KG1 (cell line): ENCODE results near the gene GNAL.
"Not testable (repeated sequence)": the region's sequence is repeated elsewhere in the genome, so short reads cannot be mapped to it uniquely, and the experiment has no call there.

ENCODE experiments used
- DNase-seq: peaks from one replicate; lab custom pipeline; 2025; lab: John Stamatoyannopoulos, UW

Gene GNAL

GRCh38 chr18:11688972-11689668 is at the start of gene GNAL:
Gene GNAL (plus strand): TSS chr18:11689264. CDS start chr18:11689564, 300 bp downstream.
- peak; percentile 21 for DNase-seq

GRCh38 chr18:11647310-11647709 is 41.8 kb upstream of the GNAL start:
- not testable (repeated sequence) for DNase-seq

GRCh38 chr18:11647804-11648203 is 41.3 kb upstream of the GNAL start:
- DNase-seq: not testable (repeated sequence)

GRCh38 chr18:11649839-11650238 is 39.2 kb upstream of the GNAL start:
- no peak for DNase-seq

GRCh38 chr18:11651899-11652298 is 37.2 kb upstream of the GNAL start:
- DNase-seq: no peak

GRCh38 chr18:11653521-11653920 is 35.5 kb upstream of the GNAL start:
- DNase-seq: no peak

- DNase-seq: peak; percentile 6
These were observed 34.1 kb upstream of the GNAL start for GRCh38 chr18:11654736-11655605.

- DNase-seq: no peak
These were observed 33.5 kb upstream of the GNAL start for GRCh38 chr18:11655606-11655932.

GRCh38 chr18:11657152-11657551 is 31.9 kb upstream of the GNAL start:
- no peak for DNase-seq

- DNase-seq: no peak
These were observed 31.5 kb upstream of the GNAL start for GRCh38 chr18:11657554-11657953.

GRCh38 chr18:11658019-11658418 is 31.0 kb upstream of the GNAL start:
- DNase-seq: no peak

- DNase-seq: no peak
These were observed 30.1 kb upstream of the GNAL start for GRCh38 chr18:11658989-11659388.

- no peak for DNase-seq
These were observed 28.4 kb upstream of the GNAL start for GRCh38 chr18:11660691-11661090.

GRCh38 chr18:11661430-11661829 is 27.6 kb upstream of the GNAL start:
- no peak for DNase-seq

- no peak for DNase-seq
These were observed 25.5 kb upstream of the GNAL start for GRCh38 chr18:11663439-11664029.

- no peak for DNase-seq
These were observed 24.8 kb upstream of the GNAL start for GRCh38 chr18:11664286-11664685.

GRCh38 chr18:11665146-11665545 is 23.9 kb upstream of the GNAL start:
- DNase-seq: no peak

- DNase-seq: no peak
These were observed 23.5 kb upstream of the GNAL start for GRCh38 chr18:11665587-11665986.

GRCh38 chr18:11666176-11666575 is 22.9 kb upstream of the GNAL start:
- no peak for DNase-seq

- no peak for DNase-seq
These were observed 22.2 kb upstream of the GNAL start for GRCh38 chr18:11666831-11667230.

- no peak for DNase-seq
These were observed 21.5 kb upstream of the GNAL start for GRCh38 chr18:11667578-11667977.

GRCh38 chr18:11668441-11669169 is 20.5 kb upstream of the GNAL start:
- no peak for DNase-seq
